Mucosa of stomach (tissue), 1 donor: ENCODE measurements around the gene PPP1R9B.

Source experiments
- H3K27me3 ChIP-seq: one replicate; pipeline ENCODE4 v1.7.0; 2013; ENCODE audit warnings: mild to moderate bottlenecking, low read length; ENCODE audit not compliant: control insufficient read depth, insufficient read depth
- H3K36me3 ChIP-seq: one replicate; pipeline ENCODE4 v1.7.0; 2013; ENCODE audit warnings: low read length; ENCODE audit not compliant: control insufficient read depth, insufficient read depth
- H3K4me1 ChIP-seq: one replicate; pipeline ENCODE4 v1.7.0; 2013; ENCODE audit warnings: mild to moderate bottlenecking, low read length; ENCODE audit not compliant: control insufficient read depth, insufficient read depth
- H3K4me3 ChIP-seq: one replicate; pipeline ENCODE4 v1.7.0; 2013; ENCODE audit warnings: low read length
- H3K9ac ChIP-seq: one replicate; pipeline ENCODE4 v1.7.0; 2013; ENCODE audit warnings: mild to moderate bottlenecking, low read length, moderate library complexity
- H3K9me3 ChIP-seq: one replicate; pipeline ENCODE4 v1.7.0; 2013; ENCODE audit warnings: mild to moderate bottlenecking, low read length, moderate library complexity; ENCODE audit not compliant: control insufficient read depth
- donor health status: Pancreatic carcinoma.

The PPP1R9B gene

DNA sequence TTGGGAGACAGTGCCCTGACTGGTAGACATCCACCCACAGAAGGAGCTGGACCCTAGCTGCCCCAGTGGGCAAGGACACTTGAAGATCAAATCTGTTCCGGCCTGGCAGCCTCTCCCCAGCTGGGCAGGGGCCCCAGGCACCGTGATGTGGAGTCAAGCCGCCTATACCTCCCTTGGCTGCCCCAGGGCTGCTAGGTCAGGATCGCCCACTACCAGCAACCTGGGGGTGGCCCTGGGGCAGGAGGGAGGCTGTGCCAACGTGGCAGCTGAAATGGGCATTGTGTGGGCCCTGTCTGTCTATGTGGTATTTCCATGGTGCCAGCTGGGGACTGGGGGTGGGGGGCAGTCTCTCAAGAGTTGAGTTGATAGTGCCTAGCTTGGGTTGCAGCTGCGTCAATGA is 54.4 kb downstream of the PPP1R9B start:
- H3K9ac ChIP-seq, result peak overlapping the region; percentile 82
- H3K9me3 ChIP-seq, result no peaks in the 10 kb centered on the region
- peaks cover 8% of the 10 kb centered on the region for H3K36me3 ChIP-seq
- H3K27me3 ChIP-seq, result no peaks in the 10 kb centered on the region
- peak overlapping the region; percentile 58 for H3K4me3 ChIP-seq
- peaks cover 28% of the 10 kb centered on the region for H3K4me1 ChIP-seq

DNA sequence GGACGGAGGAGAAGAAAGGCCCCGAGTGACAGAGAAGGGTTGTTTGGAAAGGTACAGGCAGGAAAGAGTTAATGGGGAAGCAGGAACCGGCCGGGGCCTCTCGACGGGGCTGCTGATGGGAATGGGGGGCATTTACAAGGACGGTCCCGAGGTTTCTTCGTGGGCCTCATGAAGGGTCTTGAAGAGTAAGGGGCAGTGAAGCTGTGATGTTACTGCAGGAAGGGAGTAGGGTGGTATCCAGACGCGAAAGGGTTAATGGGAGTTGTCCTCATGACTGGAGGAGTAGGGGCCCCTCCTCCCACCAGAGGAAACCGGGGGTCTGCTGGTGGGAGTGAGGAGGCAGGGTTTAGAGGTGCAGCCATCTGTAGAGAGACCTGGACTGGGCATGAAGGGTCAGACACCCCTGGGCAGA is 54.8 kb downstream of the PPP1R9B start:
- peak overlapping the region; percentile 82 for H3K9ac ChIP-seq

DNA sequence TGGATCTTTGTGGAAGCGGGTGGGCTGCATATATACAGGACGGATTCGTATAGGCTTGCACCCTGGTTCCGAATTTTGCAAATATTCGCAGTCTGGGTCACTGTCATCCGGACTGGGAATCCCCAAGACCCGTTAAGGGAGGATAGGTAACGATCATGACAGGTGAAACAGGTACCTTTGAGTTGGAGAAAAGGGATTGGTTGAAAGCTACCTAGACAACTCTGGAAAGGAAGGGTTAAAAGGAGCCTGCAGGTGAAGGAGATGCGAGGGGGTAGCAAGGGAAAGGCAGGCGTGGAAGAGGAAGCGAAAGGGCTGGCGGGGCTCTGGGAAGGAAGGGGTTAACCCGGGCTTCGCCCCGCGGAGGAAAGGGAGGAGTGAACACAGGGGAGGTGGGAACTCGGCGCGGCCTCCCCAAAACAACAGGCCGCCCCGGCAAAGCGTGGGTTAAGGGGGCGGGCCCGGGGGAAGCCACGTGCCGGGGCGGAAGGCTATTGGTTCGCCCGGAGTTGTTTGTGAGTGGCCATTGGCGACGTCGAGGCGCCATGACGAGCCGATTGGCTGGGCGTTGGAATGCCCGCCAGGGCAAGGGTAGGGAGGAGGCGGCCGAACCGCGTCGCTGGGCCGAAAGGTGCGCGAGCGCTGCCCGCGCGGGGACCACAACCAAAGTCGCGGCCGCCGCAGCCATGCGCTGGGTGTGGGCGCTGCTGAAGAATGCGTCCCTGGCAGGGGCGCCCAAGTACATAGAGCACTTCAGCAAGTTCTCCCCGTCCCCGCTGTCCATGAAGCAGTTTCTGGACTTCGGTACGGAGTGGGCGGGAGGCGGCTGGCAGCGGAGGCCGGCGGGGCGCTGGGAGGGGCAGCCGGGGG is 55.5 kb downstream of the PPP1R9B start, which contains the start of gene PDK2:
PDK2 (plus strand) TSS at position 599 of the 867 bp plus-strand sequence; CDS start at position 684, 85 bp downstream.
- Histone ChIP-seq H3K9ac (peak within 1 kb of the TSS; percentile 82), H3K36me3 (peaks cover 4% of the 10 kb centered on the region), H3K4me3 (peak within 1 kb of the TSS; percentile 84), H3K27me3 (no peaks in the 10 kb centered on the region), H3K4me1 (peaks cover 17% of the 10 kb centered on the region), H3K9me3 (no peaks in the 10 kb centered on the region)

More for the DNA sequence above, 54.8 kb downstream of the PPP1R9B start:
- Histone ChIP-seq H3K27me3 (no peaks in the 10 kb centered on the region), H3K4me3 (peak overlapping the region; percentile 58), H3K4me1 (peaks cover 24% of the 10 kb centered on the region), H3K36me3 (peaks cover 8% of the 10 kb centered on the region), H3K9me3 (no peaks in the 10 kb centered on the region)

DNA sequence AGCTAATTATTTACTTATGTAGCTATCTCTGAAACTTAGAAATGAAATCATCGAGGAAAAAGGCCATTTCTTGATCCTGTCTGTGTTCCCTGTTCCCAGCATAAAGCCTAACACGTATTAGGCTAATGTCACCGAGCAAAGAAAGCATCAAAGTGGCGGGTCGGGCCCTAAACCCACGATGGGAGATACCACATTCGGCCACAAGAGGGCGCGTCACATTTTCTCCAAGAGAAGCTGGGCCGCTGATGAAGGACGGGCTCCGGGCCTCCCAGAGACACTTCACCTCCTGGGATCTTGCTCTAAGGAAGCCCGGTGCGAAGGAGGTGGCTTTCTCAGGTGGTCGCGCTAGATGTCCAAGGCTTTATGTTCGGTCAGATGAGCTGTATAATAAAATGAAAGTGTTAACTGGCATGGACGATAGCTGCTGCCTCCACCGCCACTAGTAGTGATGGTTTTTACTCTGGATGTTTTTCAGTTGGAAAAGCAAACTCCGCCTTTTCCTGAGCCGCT is 56.2 kb downstream of the PPP1R9B start:
- Histone ChIP-seq H3K27me3 (no peaks in the 10 kb centered on the region), H3K9ac (peak overlapping the region; percentile 61), H3K4me1 (peaks cover 13% of the 10 kb centered on the region), H3K4me3 (peak overlapping the region; percentile 84), H3K36me3 (peaks cover 5% of the 10 kb centered on the region), H3K9me3 (no peaks in the 10 kb centered on the region)

DNA sequence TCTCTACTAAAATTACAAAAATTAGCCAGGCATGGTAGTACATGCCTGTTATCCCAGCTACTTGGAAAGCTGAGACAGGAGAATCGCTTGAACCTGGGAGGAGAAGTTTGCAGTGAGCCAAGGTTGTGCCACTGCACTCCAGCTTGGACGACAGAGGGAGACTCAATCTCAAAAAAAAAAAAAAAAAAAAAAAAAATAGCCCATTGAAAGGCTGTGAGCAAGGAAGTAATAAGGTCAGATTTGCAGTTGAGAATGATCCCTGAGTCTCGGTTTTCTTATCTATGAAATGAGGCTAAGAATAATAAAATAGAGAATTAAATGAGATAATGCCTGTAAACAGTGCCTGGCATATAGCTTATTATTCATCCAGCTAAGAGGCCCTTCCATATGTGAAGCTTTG is 56.7 kb downstream of the PPP1R9B start:
- peaks cover 5% of the 10 kb centered on the region for H3K36me3 ChIP-seq
- H3K4me3 ChIP-seq, result no peak overlapping the region
- no peaks in the 10 kb centered on the region for H3K9me3 ChIP-seq
- H3K4me1 ChIP-seq, result peaks cover 13% of the 10 kb centered on the region
- H3K9ac ChIP-seq, result no peak overlapping the region
- no peaks in the 10 kb centered on the region for H3K27me3 ChIP-seq

DNA sequence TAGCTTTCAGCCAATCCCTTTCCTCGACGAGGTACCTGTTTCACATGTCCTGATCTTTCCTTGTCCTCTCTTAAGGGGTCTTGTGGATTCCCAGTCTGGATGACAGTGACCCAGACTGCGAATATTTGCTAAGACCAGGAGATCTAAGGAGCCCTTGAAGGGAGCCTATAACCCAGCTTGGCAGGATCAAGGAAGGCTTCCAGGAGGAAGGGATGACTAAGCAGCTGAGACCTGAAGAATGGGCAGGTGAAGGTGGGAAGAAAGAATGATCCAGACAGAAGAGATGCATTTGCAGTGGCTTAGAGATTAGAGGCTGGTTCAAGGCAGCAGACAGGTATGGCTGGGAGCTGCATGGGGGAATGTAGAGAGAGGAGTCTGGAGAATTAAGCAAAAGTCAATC is 57.2 kb downstream of the PPP1R9B start:
- peaks cover 5% of the 10 kb centered on the region for H3K36me3 ChIP-seq
- no peak overlapping the region for H3K9ac ChIP-seq
- H3K4me1 ChIP-seq, result peaks cover 13% of the 10 kb centered on the region
- H3K27me3 ChIP-seq, result no peaks in the 10 kb centered on the region
- H3K4me3 ChIP-seq, result no peak overlapping the region
- H3K9me3 ChIP-seq, result no peaks in the 10 kb centered on the region

DNA sequence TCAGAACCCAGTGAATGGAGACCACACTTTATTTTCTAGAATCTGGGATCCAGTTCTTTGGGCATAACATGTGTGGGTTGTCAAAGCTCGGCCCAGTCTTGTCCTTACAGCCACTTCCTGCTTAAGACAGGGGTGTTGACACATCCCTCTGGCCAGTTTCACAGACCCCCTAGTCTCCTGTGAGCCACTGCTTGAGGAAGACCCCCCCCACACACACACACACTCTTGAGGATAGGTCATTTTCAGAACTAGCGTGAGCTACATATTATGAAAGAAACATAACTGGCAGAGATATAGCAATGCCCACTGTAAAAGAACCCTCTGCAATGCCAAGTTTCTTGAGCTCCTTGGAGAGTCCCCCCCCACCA is 58.6 kb downstream of the PPP1R9B start:
- Histone ChIP-seq H3K9ac (no peak overlapping the region), H3K4me1 (peaks cover 13% of the 10 kb centered on the region), H3K4me3 (no peak overlapping the region), H3K27me3 (no peaks in the 10 kb centered on the region), H3K9me3 (no peaks in the 10 kb centered on the region), H3K36me3 (peaks cover 10% of the 10 kb centered on the region)

DNA sequence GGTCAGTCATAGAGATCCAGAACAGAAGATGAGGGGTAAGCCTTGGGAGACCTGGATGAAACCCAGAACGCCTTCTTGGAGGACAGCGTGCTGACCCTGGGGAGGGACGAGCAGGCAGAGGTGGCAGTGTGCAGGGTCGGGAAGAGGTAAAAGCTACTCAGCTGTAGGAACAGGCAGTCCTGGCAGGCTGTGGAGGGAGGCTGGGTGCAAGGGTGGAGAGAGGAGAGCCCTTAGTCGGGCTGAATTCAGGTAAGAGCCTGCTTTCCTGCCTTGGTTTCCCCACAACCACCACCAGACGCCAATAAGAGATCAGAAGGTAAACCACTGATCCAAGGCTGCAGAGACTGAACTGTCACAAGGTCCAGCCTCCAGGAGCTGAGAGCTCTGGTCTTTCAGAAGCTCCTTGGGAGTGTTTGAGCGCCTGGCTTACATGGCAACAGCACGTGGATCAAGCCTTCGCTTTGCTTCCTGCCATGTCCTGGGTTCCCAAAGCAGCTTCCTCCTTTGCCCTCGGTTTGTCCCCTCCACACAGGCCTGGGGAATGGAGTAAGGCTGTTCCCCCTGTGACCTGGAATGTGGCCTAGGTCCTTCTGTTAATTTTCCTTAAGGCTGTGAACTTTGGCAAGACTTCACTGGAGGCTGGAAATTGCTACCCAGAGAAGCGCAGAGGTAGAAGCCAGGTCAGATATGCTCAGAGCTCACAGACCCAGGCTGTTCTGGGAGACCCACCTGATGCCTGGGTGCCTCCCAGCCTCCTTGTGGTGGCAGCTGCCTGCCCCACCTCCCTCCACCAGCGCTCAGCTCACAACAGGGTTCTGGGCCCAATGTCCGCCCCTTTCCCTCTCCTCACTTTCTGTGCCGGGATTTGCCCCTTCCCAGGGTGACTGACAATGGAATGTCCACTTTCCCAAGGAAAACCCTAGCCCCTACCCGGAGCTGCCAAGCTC is 59.2 kb downstream of the PPP1R9B start:
- no peak overlapping the region for H3K4me3 ChIP-seq
- H3K36me3 ChIP-seq, result peaks cover 10% of the 10 kb centered on the region
- H3K9me3 ChIP-seq, result no peaks in the 10 kb centered on the region
- H3K27me3 ChIP-seq, result no peaks in the 10 kb centered on the region
- peaks cover 7% of the 10 kb centered on the region for H3K4me1 ChIP-seq
- H3K9ac ChIP-seq, result no peak overlapping the region

DNA sequence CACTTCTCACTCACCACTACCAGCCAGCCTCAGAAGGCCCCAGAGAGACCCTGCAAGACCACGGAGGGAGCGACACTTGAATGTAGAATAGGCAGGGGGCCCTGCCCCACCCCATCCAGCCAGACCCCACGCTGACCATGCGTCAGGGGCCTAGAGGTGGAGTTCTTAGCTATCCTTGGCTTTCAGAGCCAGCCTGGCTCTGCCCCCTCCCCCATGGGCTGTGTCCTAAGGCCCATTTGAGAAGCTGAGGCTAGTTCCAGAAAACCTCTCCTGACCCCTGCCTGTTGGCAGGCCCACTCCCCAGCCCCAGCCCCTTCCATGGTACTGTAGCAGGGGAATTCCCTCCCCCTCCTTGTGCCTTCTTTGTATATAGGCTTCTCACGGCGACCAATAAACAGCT is 60.4 kb downstream of the PPP1R9B start:
- Histone ChIP-seq H3K27me3 (no peaks in the 10 kb centered on the region), H3K4me1 (no peaks in the 10 kb centered on the region), H3K9me3 (no peaks in the 10 kb centered on the region), H3K4me3 (no peak overlapping the region), H3K9ac (no peak overlapping the region), H3K36me3 (peaks cover 10% of the 10 kb centered on the region)

DNA sequence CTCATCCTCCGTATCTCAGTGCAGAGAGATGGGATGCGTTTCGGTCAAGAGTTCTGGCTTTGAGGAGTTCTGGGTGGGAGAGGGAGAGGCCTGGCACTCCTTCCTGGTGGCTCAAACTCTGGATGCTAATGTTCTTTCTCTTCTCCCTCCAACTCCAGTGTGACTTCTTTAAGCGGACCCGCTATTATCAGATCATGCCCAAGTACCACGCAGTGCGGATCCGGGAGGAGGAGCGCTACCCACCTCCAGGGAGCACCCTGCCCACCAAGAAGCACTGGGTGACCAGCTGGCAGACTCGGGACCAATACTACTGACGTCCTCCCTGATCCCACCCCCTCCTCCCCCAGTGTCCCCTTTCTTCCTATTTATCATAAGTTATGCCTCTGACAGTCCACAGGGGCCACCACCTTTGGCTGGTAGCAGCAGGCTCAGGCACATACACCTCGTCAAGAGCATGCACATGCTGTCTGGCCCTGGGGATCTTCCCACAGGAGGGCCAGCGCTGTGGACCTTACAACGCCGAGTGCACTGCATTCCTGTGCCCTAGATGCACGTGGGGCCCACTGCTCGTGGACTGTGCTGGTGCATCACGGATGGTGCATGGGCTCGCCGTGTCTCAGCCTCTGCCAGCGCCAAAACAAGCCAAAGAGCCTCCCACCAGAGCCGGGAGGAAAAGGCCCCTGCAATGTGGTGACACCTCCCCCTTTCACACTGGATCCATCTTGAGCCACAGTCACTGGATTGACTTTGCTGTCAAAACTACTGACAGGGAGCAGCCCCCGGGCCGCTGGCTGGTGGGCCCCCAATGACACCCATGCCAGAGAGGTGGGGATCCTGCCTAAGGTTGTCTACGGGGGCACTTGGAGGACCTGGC is 61.3 kb downstream of the PPP1R9B start:
- no peaks in the 10 kb centered on the region for H3K27me3 ChIP-seq
- no peaks in the 10 kb centered on the region for H3K9me3 ChIP-seq
- peaks cover 10% of the 10 kb centered on the region for H3K36me3 ChIP-seq
- H3K4me3 ChIP-seq, result no peak overlapping the region
- no peak overlapping the region for H3K9ac ChIP-seq
- H3K4me1 ChIP-seq, result no peaks in the 10 kb centered on the region

DNA sequence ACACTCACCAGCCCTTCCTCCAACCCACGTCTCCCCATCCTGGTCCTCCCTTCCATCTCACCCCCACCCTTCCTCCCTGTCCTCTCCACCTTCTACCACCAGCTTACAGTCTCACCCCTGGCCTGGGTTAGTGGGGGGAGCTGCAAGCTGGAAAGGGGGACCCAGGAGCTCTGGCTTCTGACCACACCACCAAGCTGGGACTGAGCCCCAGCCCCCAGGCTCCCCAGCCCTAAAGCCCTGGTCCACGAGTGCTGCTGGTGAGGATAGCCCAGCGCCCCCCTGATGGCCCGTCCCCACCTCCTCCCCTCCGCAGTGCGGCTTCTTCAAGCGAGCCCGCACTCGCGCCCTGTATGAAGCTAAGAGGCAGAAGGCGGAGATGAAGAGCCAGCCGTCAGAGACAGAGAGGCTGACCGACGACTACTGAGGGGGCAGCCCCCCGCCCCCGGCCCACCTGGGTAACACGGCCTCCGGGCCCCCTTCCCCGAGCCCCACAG is 62.5 kb downstream of the PPP1R9B start:
- Histone ChIP-seq H3K36me3 (peaks cover 11% of the 10 kb centered on the region), H3K27me3 (no peaks in the 10 kb centered on the region), H3K9me3 (no peaks in the 10 kb centered on the region), H3K4me1 (no peaks in the 10 kb centered on the region), H3K4me3 (no peak overlapping the region), H3K9ac (no peak overlapping the region)
